IMR-90 (cell line): Measurements from ENCODE around the gene POLR1D.

Experiments used
- CTCF ChIP-seq: conservative IDR thresholded peaks from 2 replicates; pipeline ENCODE4 v1.5.1; 2012; ENCODE audit warnings: mild to moderate bottlenecking, low read depth, low read length, improper control_type of control experiment
- ELK1 ChIP-seq: fragments of 150-350 bp; IDR thresholded peaks from 2 replicates; pipeline ENCODE4 v1.6.1; 2016; ENCODE audit warnings: low read depth, mild to moderate bottlenecking, low read length, moderate library complexity, borderline replicate concordance
- POLR2A ChIP-seq: IDR thresholded peaks from 2 replicates; pipeline ENCODE4 v1.6.1; 2012; ENCODE audit warnings: mild to moderate bottlenecking, low read depth, low read length
- RAD21 ChIP-seq: IDR thresholded peaks from 2 replicates; pipeline ENCODE4 v1.6.1; 2012; ENCODE audit warnings: low read length, improper control_type of control experiment
- RCOR1 ChIP-seq: IDR thresholded peaks from 2 replicates; pipeline ENCODE4 v1.6.1; 2012; ENCODE audit warnings: mild to moderate bottlenecking, low read length, improper control_type of control experiment; ENCODE audit not compliant: insufficient replicate concordance
- RFX5 ChIP-seq: IDR thresholded peaks from 2 replicates; pipeline ENCODE4 v1.8.0; 2012; ENCODE audit warnings: low read depth, mild to moderate bottlenecking, low read length, moderate library complexity

DNA sequence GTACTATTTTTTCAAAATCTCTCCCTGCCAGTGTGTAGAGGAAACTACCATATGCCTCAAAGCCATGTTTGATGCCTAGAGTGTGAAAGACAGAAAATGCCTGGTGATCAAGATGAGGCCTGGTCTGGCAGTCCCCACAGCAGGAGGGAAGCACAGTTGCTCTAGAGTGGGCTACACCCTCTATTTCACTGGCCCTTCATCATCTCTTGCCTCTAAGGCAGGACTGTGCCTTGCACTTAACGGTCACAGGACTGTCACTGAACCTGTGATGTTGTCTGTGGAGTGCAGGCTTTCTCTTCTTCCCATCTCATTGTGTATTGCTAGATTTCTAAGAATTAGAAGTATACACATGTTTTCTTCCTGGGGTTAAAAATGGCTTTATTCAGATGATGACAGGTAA lies 16.3 kb downstream of the POLR1D start:
- TF ChIP-seq RAD21: no peak
- TF ChIP-seq RCOR1: no peak
- TF ChIP-seq CTCF: no peak
- no peak for TF ChIP-seq ELK1
- TF ChIP-seq POLR2A: no peak
- TF ChIP-seq RFX5: no peak
